ENCODE results near the gene TPX2.

DNA sequence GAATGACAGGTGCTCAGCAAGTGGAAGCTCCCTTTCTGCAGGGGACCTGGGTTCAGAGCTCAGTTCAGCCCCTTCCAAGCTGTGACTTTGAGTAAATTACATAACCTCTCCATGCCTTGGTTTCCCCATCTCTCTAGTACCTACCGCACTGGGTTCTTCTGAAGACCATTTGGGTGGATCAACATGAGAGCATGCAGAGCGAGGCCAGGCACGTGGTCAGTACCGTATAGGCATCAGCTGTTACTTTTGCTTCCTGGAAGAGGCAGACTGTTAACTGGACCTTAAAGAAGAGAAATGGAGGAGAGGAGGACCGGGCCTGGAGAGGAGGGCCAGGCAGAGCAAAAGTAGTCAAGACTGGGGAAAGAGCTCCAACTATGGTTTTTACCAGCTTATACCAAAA, 78.4 kb downstream of the TPX2 start:
- TF ChIP-seq, protein P1, sequence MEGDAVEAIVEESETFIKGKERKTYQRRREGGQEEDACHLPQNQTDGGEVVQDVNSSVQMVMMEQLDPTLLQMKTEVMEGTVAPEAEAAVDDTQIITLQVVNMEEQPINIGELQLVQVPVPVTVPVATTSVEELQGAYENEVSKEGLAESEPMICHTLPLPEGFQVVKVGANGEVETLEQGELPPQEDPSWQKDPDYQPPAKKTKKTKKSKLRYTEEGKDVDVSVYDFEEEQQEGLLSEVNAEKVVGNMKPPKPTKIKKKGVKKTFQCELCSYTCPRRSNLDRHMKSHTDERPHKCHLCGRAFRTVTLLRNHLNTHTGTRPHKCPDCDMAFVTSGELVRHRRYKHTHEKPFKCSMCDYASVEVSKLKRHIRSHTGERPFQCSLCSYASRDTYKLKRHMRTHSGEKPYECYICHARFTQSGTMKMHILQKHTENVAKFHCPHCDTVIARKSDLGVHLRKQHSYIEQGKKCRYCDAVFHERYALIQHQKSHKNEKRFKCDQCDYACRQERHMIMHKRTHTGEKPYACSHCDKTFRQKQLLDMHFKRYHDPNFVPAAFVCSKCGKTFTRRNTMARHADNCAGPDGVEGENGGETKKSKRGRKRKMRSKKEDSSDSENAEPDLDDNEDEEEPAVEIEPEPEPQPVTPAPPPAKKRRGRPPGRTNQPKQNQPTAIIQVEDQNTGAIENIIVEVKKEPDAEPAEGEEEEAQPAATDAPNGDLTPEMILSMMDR (IDR thresholded peaks at IDR 0.05): no peak
- TF ChIP-seq POLR2A (IDR thresholded peaks at IDR 0.05; ENCODE audit: low read length): no peak
- no peak for TF ChIP-seq MYC (IDR thresholded peaks at IDR 0.05; ENCODE audit: borderline replicate concordance, low read length)
- TF ChIP-seq, protein P2, sequence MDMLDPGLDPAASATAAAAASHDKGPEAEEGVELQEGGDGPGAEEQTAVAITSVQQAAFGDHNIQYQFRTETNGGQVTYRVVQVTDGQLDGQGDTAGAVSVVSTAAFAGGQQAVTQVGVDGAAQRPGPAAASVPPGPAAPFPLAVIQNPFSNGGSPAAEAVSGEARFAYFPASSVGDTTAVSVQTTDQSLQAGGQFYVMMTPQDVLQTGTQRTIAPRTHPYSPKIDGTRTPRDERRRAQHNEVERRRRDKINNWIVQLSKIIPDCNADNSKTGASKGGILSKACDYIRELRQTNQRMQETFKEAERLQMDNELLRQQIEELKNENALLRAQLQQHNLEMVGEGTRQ (IDR thresholded peaks at IDR 0.05): no peak
- no peak for TF ChIP-seq RNF2 (IDR thresholded peaks at IDR 0.05; ENCODE audit: borderline replicate concordance, low read depth)
- no peak for TF ChIP-seq ESRRA (IDR thresholded peaks at IDR 0.05; ENCODE audit: borderline replicate concordance, low read length)
- no peak for TF ChIP-seq EP300 (IDR thresholded peaks at IDR 0.05)
- TF ChIP-seq CHD2 (IDR thresholded peaks at IDR 0.05; ENCODE audit: low read length, partially characterized antibody): no peak
